Measurements from ENCODE around the gene HACD3. TPM values are rescaled to one million over a fixed set of nuclear protein-coding genes. Genes with fewer than 3 reads are reported as not detected.

HACD3 gene
- total and polyA plus RNA-seq, 2 donors (not counting 1 experiment from before 2014, with no cell fraction given) = 4.5 to 18.8 TPM

DNA sequence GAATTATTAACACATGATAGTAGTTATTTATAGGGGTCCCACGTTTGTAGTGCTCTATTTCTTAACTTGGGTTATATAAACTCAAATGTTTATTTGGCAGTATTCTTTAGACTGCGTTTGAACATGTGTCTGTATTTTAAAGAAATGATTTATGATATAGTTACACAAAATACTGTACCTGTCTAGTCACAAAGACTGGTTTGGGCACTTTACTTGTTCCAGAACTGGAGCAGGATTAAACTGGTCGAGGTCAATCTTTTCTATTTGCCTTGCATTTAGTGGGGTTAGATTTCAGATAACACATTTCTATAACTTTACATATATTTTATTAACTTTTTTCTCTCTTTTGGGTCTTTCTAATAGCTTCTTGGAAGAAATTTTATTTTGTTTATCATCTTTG lies 39.5 kb downstream of the HACD3 start:
- H3K9me3 Mint-ChIP-seq (ENCODE audit: insufficient read depth) = peaks cover 3% of the 10 kb centered on the region
- Histone ChIP-seq H3K36me3 (replicated peaks in 1 of 2; ENCODE audit: control extremely low read depth in 1 of 2, control insufficient read depth in 1 of 2, extremely low read depth in 1 of 2, insufficient read depth in 2 of 2, low read length in 1 of 2) (peaks cover 4 to 23% of the 10 kb centered on the region in 2 experiments), H3K4me3 (ENCODE audit: control extremely low read depth in 1 of 5, extremely low read depth in 1 of 5, insufficient read depth in 1 of 5, low read depth in 2 of 5, low read length in 4 of 5) (no peak overlapping the region), H3K27ac (ENCODE audit: low read length in 2 of 2) (no peak overlapping the region), H3K4me1 (ENCODE audit: control insufficient read depth in 2 of 2, insufficient read depth in 2 of 2, low read length in 2 of 2) (no peaks in the 10 kb centered on the region), H3K4me2 (replicated peaks; ENCODE audit: low read depth, low read length, poor library complexity, severe bottlenecking) (no peak overlapping the region), H3K27me3 (replicated peaks in 1 of 4; ENCODE audit: control extremely low read depth in 1 of 4, control insufficient read depth in 3 of 4, insufficient read depth in 4 of 4, low read length in 3 of 4) (no peaks in the 10 kb centered on the region), H3K9me3 (ENCODE audit: control extremely low read depth in 1 of 3, control insufficient read depth in 2 of 3, insufficient read depth in 1 of 3, low read length in 2 of 3) (peaks cover 0 to 8% (median 0%) of the 10 kb centered on the region in 3 donors), H3K79me2 (ENCODE audit: control insufficient read depth, insufficient read depth, low read length) (no peaks in the 10 kb centered on the region), H2AFZ (ENCODE audit: insufficient read depth, low read depth, low read length, poor library complexity, severe bottlenecking) (no peak overlapping the region), H3K9ac (ENCODE audit: low read length) (no peak overlapping the region), H4K20me1 (ENCODE audit: control insufficient read depth, insufficient read depth, low read length, poor library complexity, severe bottlenecking) (no peaks in the 10 kb centered on the region)
- ChIA-PET CTCF (no interaction called here), POLR2A (no interaction called here)
- intact Hi-C loops (cut with micrococcal nuclease) = no loop called here
- TF ChIP-seq, protein P1, sequence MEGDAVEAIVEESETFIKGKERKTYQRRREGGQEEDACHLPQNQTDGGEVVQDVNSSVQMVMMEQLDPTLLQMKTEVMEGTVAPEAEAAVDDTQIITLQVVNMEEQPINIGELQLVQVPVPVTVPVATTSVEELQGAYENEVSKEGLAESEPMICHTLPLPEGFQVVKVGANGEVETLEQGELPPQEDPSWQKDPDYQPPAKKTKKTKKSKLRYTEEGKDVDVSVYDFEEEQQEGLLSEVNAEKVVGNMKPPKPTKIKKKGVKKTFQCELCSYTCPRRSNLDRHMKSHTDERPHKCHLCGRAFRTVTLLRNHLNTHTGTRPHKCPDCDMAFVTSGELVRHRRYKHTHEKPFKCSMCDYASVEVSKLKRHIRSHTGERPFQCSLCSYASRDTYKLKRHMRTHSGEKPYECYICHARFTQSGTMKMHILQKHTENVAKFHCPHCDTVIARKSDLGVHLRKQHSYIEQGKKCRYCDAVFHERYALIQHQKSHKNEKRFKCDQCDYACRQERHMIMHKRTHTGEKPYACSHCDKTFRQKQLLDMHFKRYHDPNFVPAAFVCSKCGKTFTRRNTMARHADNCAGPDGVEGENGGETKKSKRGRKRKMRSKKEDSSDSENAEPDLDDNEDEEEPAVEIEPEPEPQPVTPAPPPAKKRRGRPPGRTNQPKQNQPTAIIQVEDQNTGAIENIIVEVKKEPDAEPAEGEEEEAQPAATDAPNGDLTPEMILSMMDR (IDR thresholded peaks at IDR 0.05) = no peak
- no peak for TF ChIP-seq EZH2 (IDR thresholded peaks at IDR 0.05; ENCODE audit: borderline replicate concordance, insufficient read depth, low read depth, low read length, poor library complexity, severe bottlenecking)
- no peak overlapping the region for H3K4me3 Mint-ChIP-seq
- H3K27me3 Mint-ChIP-seq = no peaks in the 10 kb centered on the region
- ATAC-seq (ENCODE audit: low read depth) (no peak), DNase-seq (no peak)
- WGBS (ENCODE audit: insufficient coverage) = no CpG with 5 or more reads among the region's 3 CpGs
- no peak overlapping the region for H3K27ac Mint-ChIP-seq
- H3K4me1 Mint-ChIP-seq = no peaks in the 10 kb centered on the region

DNA sequence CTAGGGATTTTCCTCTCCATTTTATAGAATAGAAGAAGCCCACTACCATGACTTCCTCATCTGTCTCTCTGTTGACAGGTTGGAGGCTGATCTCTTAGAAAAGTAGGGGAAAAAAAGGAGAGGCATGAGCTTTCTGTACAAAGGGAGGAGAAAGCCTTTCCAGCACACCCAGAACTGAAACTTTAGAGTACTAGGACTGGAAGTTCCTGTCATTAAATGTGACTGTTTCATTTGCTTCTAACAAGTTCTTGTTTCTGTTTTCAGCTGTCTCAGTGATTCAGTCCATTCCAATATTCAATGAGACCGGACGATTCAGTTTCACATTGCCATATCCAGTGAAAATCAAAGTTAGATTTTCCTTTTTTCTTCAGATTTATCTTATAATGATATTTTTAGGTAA lies 41.7 kb downstream of the HACD3 start:
- H3K4me1 Mint-ChIP-seq = no peaks in the 10 kb centered on the region
- Histone ChIP-seq H3K4me1 (ENCODE audit: control insufficient read depth in 2 of 2, insufficient read depth in 2 of 2, low read length in 2 of 2) (no peaks in the 10 kb centered on the region), H3K4me3 (ENCODE audit: control extremely low read depth in 1 of 5, extremely low read depth in 1 of 5, insufficient read depth in 1 of 5, low read depth in 2 of 5, low read length in 4 of 5) (no peak overlapping the region), H3K9me3 (ENCODE audit: control extremely low read depth in 1 of 3, control insufficient read depth in 2 of 3, insufficient read depth in 1 of 3, low read length in 2 of 3) (peaks cover 0 to 2% (median 0%) of the 10 kb centered on the region in 3 donors), H2AFZ (ENCODE audit: insufficient read depth, low read depth, low read length, poor library complexity, severe bottlenecking) (no peak overlapping the region), H3K36me3 (replicated peaks in 1 of 2; ENCODE audit: control extremely low read depth in 1 of 2, control insufficient read depth in 1 of 2, extremely low read depth in 1 of 2, insufficient read depth in 2 of 2, low read length in 1 of 2) (peaks cover 2 to 17% of the 10 kb centered on the region in 2 experiments), H3K4me2 (replicated peaks; ENCODE audit: low read depth, low read length, poor library complexity, severe bottlenecking) (no peak overlapping the region), H4K20me1 (ENCODE audit: control insufficient read depth, insufficient read depth, low read length, poor library complexity, severe bottlenecking) (no peaks in the 10 kb centered on the region), H3K27me3 (replicated peaks in 1 of 4; ENCODE audit: control extremely low read depth in 1 of 4, control insufficient read depth in 3 of 4, insufficient read depth in 4 of 4, low read length in 3 of 4) (no peaks in the 10 kb centered on the region), H3K79me2 (ENCODE audit: control insufficient read depth, insufficient read depth, low read length) (no peaks in the 10 kb centered on the region), H3K27ac (ENCODE audit: low read length in 2 of 2) (no peak overlapping the region), H3K9ac (ENCODE audit: low read length) (no peak overlapping the region)
- intact Hi-C loops (cut with micrococcal nuclease) = no loop called here
- H3K27ac Mint-ChIP-seq = no peak overlapping the region
- ChIA-PET CTCF (no interaction called here), POLR2A (no interaction called here)
- no peak for DNase-seq
- H3K4me3 Mint-ChIP-seq = no peak overlapping the region
- TF ChIP-seq EZH2 (IDR thresholded peaks at IDR 0.05; ENCODE audit: borderline replicate concordance, insufficient read depth, low read depth, low read length, poor library complexity, severe bottlenecking) = no peak
- TF ChIP-seq, protein P1 (IDR thresholded peaks at IDR 0.05) = no peak
- no peaks in the 10 kb centered on the region for H3K9me3 Mint-ChIP-seq (ENCODE audit: insufficient read depth)
- H3K27me3 Mint-ChIP-seq = no peaks in the 10 kb centered on the region
- no CpG with 5 or more reads among the region's 2 CpGs for WGBS (ENCODE audit: insufficient coverage)
- no peak for ATAC-seq (ENCODE audit: low read depth)

All from B cell (primary cell).